Spleen (tissue), 11 donors: ENCODE data around the gene HNF1A. TPM values are rescaled to one million over a fixed set of nuclear protein-coding genes. Genes with fewer than 3 reads are reported as not detected.
A peak's percentile ranks its signal among the peaks of the same experiment; 100 is the strongest.

ENCODE experiments used
- DNase-seq: peaks from one replicate; pipeline ENCODE4 v3.0.0-alpha.2; 2020
- H3K27ac ChIP-seq, 8 donors: fragments of 200-600 bp; sonication (generic) in 7 of 8; 1 replicate in 4 of 8; 2 replicates in 4 of 8; pipeline versions ENCODE4 v1.5.0 to v1.8.0; 2016 to 2021; ENCODE audit warnings: inconsistent platforms in 4 of 8, mild to moderate bottlenecking in 4 of 8, moderate library complexity in 1 of 8
- H3K27me3 ChIP-seq, 7 donors: fragments of 200-600 bp; sonication (generic) in 6 of 7; replicated peaks in 1 of 7; 1 replicate in 4 of 7; 2 replicates in 3 of 7; pipeline versions ENCODE4 v1.5.0 to v1.8.0; 2016 to 2021; ENCODE audit warnings: inconsistent platforms in 3 of 7, mild to moderate bottlenecking in 1 of 7
- H3K36me3 ChIP-seq, 6 donors: fragments of 200-600 bp; sonication (generic) in 5 of 6; 1 replicate in 4 of 6; 2 replicates in 2 of 6; pipeline versions ENCODE4 v1.5.0 to v1.8.0; 2016 to 2021; ENCODE audit warnings: inconsistent platforms in 2 of 6
- H3K4me1 ChIP-seq, 6 donors: fragments of 200-600 bp; sonication (generic) in 5 of 6; 1 replicate in 3 of 6; 2 replicates in 3 of 6; pipeline versions ENCODE4 v1.5.0 to v1.8.0; 2016 to 2021; ENCODE audit warnings: inconsistent platforms in 3 of 6
- H3K4me3 ChIP-seq, 8 donors: fragments of 200-600 bp; sonication (generic) in 7 of 8; 1 replicate in 4 of 8; 2 replicates in 4 of 8; pipeline versions ENCODE4 v1.5.0 to v1.8.0; 2016 to 2021; ENCODE audit warnings: inconsistent platforms in 4 of 8, mild to moderate bottlenecking in 4 of 8, moderate library complexity in 2 of 8
- H3K9me3 ChIP-seq, 8 donors: fragments of 200-600 bp; sonication (generic) in 7 of 8; 1 replicate in 4 of 8; 2 replicates in 4 of 8; pipeline versions ENCODE4 v1.5.0 to v1.8.0; 2016 to 2021; ENCODE audit warnings: inconsistent platforms in 4 of 8
- CTCF ChIP-seq, 11 experiments: fragments of 200-600 bp in 7 of 11; fragments of 450-650 bp in 4 of 11; sonication (generic) in 4 of 11; IDR thresholded peaks in 8 of 11; conservative IDR thresholded peaks in 3 of 11; 1 replicate in 7 of 11; 2 replicates in 4 of 11; pipeline versions ENCODE4 v1.4.0 to v1.8.0; 2016 to 2021; ENCODE audit warnings: antibody characterized with exemption in 11 of 11, inconsistent platforms in 4 of 11, mild to moderate bottlenecking in 1 of 11
- POLR2A ChIP-seq, 3 donors: fragments of 450-650 bp; IDR thresholded peaks; one replicate each; pipeline ENCODE4 v1.5.1; 2017; ENCODE audit warnings: antibody characterized with exemption in 3 of 3, mild to moderate bottlenecking in 1 of 3
- POLR2AphosphoS5 ChIP-seq, 3 donors: sonication (generic); formaldehyde crosslinking; IDR thresholded peaks; one replicate each; pipeline ENCODE4 v1.5.1; 2017; ENCODE audit warnings: antibody characterized with exemption in 3 of 3
- WGBS, 5 donors: extraction: QIAGEN DNeasy Blood & Tissue Kit in 3 of 5; methylation state at CpG; one replicate each; pipeline versions ENCODE4 v1.1.5 to v1.1.7; 2013 to 2018; 5-methylcytosine and 5-hydroxymethylcytosine counted together
- intact Hi-C: fragments of 100-400 bp; cut with DNase I; formaldehyde crosslinking; loops from one replicate; pipeline ENCODE4 v1.15.0; 2023; ENCODE audit warnings: low total_unique reads
- polyA plus RNA-seq, 3 donors: library from polyadenylated mRNA; stranded (reverse); fragments of 200-250 nt; gene quantifications; one replicate each; pipeline ENCODE4 v1.2.1, GENCODE V29; 2013
- total RNA-seq, 7 donors: library from RNA; depleted of rRNA in 3 of 7; stranded (reverse); fragments of >200 nt in 3 of 7; fragmentation: NEBNext Ultra II Directional in 4 of 7; extraction: Animal tissue kit (Norgen Biotek cat#: 25700) in 4 of 7; gene quantifications; one replicate each; pipeline versions ENCODE4 v1.1.0 to v1.2.1, GENCODE V29; 2016 to 2021
- donor health status: healthy with polysubstance abuse.
- donor health status: DM: no; HTN: no; CAD: no; lungs with moderate emphysema.
- donor health status: DM: no; HTN: no; CAD: no.
- donor health status: Bipolar disorder and iron deficiency.
- donor health status: healthy.
- donor health status: DM: no; HTN: no; CAD: no.
- donor health status: DM: yes; HTN: yes; CAD: no.

Gene HNF1A
- total and polyA plus RNA-seq, 10 donors = not detected

GRCh38 chr12:121033625-121034349 is 55.4 kb downstream of the HNF1A start:
- 71 to 82% (median 79%) methylated on average over 10 of the region's 10 CpGs for WGBS, 5 donors
- Histone ChIP-seq H3K27ac (peak overlapping the region in 6 of 8 donors; percentile 3 to 74 (median 35)), H3K9me3 (no peaks in the 10 kb centered on the region), H3K4me3 (no peak overlapping the region), H3K27me3 (peaks cover 0 to 10% (median 0%) of the 10 kb centered on the region in 7 donors), H3K36me3 (peaks cover 0 to 34% (median 4%) of the 10 kb centered on the region in 6 donors), H3K4me1 (peaks cover 7 to 59% (median 51%) of the 10 kb centered on the region in 6 donors)
- DNase-seq = no peak
- TF ChIP-seq POLR2AphosphoS5 (IDR thresholded peaks at IDR 0.05) = no peak
- TF ChIP-seq POLR2A (IDR thresholded peaks at IDR 0.05) = no peak
- TF ChIP-seq CTCF (IDR thresholded peaks at IDR 0.05 in 8 of 11, conservative IDR thresholded peaks at IDR 0.05 in 3 of 11) = no peak
- intact Hi-C loops = no loop called here

GRCh38 chr12:121034616-121035305 is 56.4 kb downstream of the HNF1A start:
- Histone ChIP-seq H3K9me3 (no peaks in the 10 kb centered on the region), H3K36me3 (peaks cover 0 to 34% (median 4%) of the 10 kb centered on the region in 6 donors), H3K27me3 (peaks cover 0 to 10% (median 0%) of the 10 kb centered on the region in 7 donors), H3K27ac (peak overlapping the region in 4 of 8 donors; percentile 27 to 74 (median 48)), H3K4me1 (peaks cover 7 to 69% (median 54%) of the 10 kb centered on the region in 6 donors), H3K4me3 (no peak overlapping the region)
- 77 to 84% (median 82%) methylated on average over 9 of the region's 9 CpGs for WGBS, 5 donors
- intact Hi-C loops = no loop called here
- DNase-seq = no peak
- no peak for TF ChIP-seq POLR2AphosphoS5 (IDR thresholded peaks at IDR 0.05)
- no peak for TF ChIP-seq CTCF (IDR thresholded peaks at IDR 0.05 in 8 of 11, conservative IDR thresholded peaks at IDR 0.05 in 3 of 11)
- TF ChIP-seq POLR2A (IDR thresholded peaks at IDR 0.05) = no peak

GRCh38 chr12:121036810-121037326 is 58.5 kb downstream of the HNF1A start:
- Histone ChIP-seq H3K9me3 (no peaks in the 10 kb centered on the region), H3K36me3 (peaks cover 0 to 17% (median 0%) of the 10 kb centered on the region in 6 donors), H3K4me3 (peak overlapping the region in 1 of 8 donors; percentile 79), H3K27ac (peak overlapping the region in 2 of 8 donors; percentile 22 to 58), H3K4me1 (peaks cover 7 to 71% (median 54%) of the 10 kb centered on the region in 6 donors), H3K27me3 (peaks cover 0 to 10% (median 0%) of the 10 kb centered on the region in 7 donors)
- DNase-seq = no peak
- TF ChIP-seq POLR2AphosphoS5 (IDR thresholded peaks at IDR 0.05) (no peak), CTCF (IDR thresholded peaks at IDR 0.05 in 8 of 11, conservative IDR thresholded peaks at IDR 0.05 in 3 of 11) (no peak), POLR2A (IDR thresholded peaks at IDR 0.05) (no peak)
- intact Hi-C loops = no loop called here
- WGBS, 5 donors = 63 to 78% (median 65%) methylated on average over 6 of the region's 6 CpGs
